ENCODE data around the gene RANGAP1. TPM values are rescaled to one million over a fixed set of nuclear protein-coding genes. Genes with fewer than 3 reads are reported as not detected.
A peak's percentile ranks its signal among the peaks of the same experiment; 100 is the strongest.

Gene RANGAP1
- total and polyA plus RNA-seq, 2 of the 13 experiments (the other 11 are each of a cell fraction or from before 2014, with no cell fraction given) = 51.8 to 83.9 TPM

DNA sequence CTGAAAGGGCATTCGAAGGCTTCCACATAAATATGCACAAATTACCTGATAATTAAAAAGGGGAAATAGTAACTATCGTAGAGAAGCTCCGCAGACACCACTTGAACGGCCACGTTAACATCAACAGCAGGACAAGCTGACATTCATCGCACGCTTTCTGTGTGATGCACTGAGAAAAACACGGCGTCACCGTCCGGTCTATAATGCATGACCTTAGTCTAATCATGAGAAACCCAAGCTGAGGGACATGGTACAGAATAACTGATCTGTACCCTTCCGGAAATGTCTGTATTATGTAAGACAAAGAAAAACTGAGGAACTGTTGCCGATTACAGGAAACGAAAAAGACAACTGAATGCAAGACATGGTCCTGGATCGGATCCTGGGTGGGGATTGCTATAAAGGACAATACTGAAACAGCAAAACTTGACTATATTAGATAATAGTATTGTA is 678 bp upstream of the RANGAP1 start (continued):
- TF ChIP-seq, protein P1, sequence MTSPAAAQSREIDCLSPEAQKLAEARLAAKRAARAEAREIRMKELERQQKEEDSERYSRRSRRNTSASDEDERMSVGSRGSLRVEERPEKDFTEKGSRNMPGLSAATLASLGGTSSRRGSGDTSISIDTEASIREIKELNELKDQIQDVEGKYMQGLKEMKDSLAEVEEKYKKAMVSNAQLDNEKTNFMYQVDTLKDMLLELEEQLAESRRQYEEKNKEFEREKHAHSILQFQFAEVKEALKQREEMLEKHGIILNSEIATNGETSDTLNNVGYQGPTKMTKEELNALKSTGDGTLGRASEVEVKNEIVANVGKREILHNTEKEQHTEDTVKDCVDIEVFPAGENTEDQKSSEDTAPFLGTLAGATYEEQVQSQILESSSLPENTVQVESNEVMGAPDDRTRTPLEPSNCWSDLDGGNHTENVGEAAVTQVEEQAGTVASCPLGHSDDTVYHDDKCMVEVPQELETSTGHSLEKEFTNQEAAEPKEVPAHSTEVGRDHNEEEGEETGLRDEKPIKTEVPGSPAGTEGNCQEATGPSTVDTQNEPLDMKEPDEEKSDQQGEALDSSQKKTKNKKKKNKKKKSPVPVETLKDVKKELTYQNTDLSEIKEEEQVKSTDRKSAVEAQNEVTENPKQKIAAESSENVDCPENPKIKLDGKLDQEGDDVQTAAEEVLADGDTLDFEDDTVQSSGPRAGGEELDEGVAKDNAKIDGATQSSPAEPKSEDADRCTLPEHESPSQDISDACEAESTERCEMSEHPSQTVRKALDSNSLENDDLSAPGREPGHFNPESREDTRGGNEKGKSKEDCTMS (CRISPR knock-in tag; conservative IDR thresholded peaks at IDR 0.05) = no peak
- peak; percentile 69; the same call in 1 of the 2 replicates for TF ChIP-seq ZNF614 (CRISPR knock-in tag; IDR thresholded peaks at IDR 0.05; ENCODE audit: borderline replicate concordance)
- no peak for TF ChIP-seq AGO2 (optimal IDR thresholded peaks at IDR 0.05; ENCODE audit: low read depth, low read length)
- TF ChIP-seq NCOA1 (CRISPR knock-in tag; IDR thresholded peaks at IDR 0.05) = no peak
- TF ChIP-seq ZNF598 (CRISPR knock-in tag; IDR thresholded peaks at IDR 0.05; ENCODE audit: borderline replicate concordance) = no peak
- TF ChIP-seq ZNF224 (CRISPR knock-in tag; IDR thresholded peaks at IDR 0.05) = no peak
- no peak for TF ChIP-seq ZFP36L1 (CRISPR knock-in tag; IDR thresholded peaks at IDR 0.05)
- TF ChIP-seq, protein P2, sequence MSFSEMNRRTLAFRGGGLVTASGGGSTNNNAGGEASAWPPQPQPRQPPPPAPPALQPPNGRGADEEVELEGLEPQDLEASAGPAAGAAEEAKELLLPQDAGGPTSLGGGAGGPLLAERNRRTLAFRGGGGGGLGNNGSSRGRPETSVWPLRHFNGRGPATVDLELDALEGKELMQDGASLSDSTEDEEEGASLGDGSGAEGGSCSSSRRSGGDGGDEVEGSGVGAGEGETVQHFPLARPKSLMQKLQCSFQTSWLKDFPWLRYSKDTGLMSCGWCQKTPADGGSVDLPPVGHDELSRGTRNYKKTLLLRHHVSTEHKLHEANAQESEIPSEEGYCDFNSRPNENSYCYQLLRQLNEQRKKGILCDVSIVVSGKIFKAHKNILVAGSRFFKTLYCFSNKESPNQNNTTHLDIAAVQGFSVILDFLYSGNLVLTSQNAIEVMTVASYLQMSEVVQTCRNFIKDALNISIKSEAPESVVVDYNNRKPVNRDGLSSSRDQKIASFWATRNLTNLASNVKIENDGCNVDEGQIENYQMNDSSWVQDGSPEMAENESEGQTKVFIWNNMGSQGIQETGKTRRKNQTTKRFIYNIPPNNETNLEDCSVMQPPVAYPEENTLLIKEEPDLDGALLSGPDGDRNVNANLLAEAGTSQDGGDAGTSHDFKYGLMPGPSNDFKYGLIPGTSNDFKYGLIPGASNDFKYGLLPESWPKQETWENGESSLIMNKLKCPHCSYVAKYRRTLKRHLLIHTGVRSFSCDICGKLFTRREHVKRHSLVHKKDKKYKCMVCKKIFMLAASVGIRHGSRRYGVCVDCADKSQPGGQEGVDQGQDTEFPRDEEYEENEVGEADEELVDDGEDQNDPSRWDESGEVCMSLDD (CRISPR knock-in tag; IDR thresholded peaks at IDR 0.05; ENCODE audit: borderline replicate concordance) = no peak
- TF ChIP-seq, protein P3, sequence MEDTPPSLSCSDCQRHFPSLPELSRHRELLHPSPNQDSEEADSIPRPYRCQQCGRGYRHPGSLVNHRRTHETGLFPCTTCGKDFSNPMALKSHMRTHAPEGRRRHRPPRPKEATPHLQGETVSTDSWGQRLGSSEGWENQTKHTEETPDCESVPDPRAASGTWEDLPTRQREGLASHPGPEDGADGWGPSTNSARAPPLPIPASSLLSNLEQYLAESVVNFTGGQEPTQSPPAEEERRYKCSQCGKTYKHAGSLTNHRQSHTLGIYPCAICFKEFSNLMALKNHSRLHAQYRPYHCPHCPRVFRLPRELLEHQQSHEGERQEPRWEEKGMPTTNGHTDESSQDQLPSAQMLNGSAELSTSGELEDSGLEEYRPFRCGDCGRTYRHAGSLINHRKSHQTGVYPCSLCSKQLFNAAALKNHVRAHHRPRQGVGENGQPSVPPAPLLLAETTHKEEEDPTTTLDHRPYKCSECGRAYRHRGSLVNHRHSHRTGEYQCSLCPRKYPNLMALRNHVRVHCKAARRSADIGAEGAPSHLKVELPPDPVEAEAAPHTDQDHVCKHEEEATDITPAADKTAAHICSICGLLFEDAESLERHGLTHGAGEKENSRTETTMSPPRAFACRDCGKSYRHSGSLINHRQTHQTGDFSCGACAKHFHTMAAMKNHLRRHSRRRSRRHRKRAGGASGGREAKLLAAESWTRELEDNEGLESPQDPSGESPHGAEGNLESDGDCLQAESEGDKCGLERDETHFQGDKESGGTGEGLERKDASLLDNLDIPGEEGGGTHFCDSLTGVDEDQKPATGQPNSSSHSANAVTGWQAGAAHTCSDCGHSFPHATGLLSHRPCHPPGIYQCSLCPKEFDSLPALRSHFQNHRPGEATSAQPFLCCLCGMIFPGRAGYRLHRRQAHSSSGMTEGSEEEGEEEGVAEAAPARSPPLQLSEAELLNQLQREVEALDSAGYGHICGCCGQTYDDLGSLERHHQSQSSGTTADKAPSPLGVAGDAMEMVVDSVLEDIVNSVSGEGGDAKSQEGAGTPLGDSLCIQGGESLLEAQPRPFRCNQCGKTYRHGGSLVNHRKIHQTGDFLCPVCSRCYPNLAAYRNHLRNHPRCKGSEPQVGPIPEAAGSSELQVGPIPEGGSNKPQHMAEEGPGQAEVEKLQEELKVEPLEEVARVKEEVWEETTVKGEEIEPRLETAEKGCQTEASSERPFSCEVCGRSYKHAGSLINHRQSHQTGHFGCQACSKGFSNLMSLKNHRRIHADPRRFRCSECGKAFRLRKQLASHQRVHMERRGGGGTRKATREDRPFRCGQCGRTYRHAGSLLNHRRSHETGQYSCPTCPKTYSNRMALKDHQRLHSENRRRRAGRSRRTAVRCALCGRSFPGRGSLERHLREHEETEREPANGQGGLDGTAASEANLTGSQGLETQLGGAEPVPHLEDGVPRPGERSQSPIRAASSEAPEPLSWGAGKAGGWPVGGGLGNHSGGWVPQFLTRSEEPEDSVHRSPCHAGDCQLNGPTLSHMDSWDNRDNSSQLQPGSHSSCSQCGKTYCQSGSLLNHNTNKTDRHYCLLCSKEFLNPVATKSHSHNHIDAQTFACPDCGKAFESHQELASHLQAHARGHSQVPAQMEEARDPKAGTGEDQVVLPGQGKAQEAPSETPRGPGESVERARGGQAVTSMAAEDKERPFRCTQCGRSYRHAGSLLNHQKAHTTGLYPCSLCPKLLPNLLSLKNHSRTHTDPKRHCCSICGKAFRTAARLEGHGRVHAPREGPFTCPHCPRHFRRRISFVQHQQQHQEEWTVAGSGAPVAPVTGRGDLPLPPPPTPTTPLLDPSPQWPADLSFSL (CRISPR knock-in tag; IDR thresholded peaks at IDR 0.05) = no peak
- TF ChIP-seq NKX3-1 (CRISPR knock-in tag; IDR thresholded peaks at IDR 0.05) = no peak
- TF ChIP-seq STAT5B (CRISPR knock-in tag; IDR thresholded peaks at IDR 0.05) = no peak
- no peak for TF ChIP-seq TMF1 (CRISPR knock-in tag; IDR thresholded peaks at IDR 0.05; ENCODE audit: low read depth)
- no peak for TF ChIP-seq ZFAT (CRISPR knock-in tag; conservative IDR thresholded peaks at IDR 0.05)
- no peak for TF ChIP-seq ZEB1 (IDR thresholded peaks at IDR 0.05; ENCODE audit: insufficient replicate concordance, low read depth)
- TF ChIP-seq PHF21A (CRISPR knock-in tag; IDR thresholded peaks at IDR 0.05) = peak; percentile 5; the same call in 1 of the 2 replicates
- no peak for TF ChIP-seq ZNF660 (CRISPR knock-in tag; IDR thresholded peaks at IDR 0.05; ENCODE audit: borderline replicate concordance, low read depth)
- no peak for TF ChIP-seq ZFX (CRISPR knock-in tag; IDR thresholded peaks at IDR 0.05; ENCODE audit: low read depth)
- TF ChIP-seq RBM22 (optimal IDR thresholded peaks at IDR 0.05; ENCODE audit: low read length) = no peak
